HuH-7 (cell line): ENCODE results near the gene ARPC2.

Experiments used
- DNase-seq: peaks from one replicate; pipeline ENCODE4 v3.0.0; 2011; ENCODE audit warnings: low spot score

The ARPC2 gene

DNA sequence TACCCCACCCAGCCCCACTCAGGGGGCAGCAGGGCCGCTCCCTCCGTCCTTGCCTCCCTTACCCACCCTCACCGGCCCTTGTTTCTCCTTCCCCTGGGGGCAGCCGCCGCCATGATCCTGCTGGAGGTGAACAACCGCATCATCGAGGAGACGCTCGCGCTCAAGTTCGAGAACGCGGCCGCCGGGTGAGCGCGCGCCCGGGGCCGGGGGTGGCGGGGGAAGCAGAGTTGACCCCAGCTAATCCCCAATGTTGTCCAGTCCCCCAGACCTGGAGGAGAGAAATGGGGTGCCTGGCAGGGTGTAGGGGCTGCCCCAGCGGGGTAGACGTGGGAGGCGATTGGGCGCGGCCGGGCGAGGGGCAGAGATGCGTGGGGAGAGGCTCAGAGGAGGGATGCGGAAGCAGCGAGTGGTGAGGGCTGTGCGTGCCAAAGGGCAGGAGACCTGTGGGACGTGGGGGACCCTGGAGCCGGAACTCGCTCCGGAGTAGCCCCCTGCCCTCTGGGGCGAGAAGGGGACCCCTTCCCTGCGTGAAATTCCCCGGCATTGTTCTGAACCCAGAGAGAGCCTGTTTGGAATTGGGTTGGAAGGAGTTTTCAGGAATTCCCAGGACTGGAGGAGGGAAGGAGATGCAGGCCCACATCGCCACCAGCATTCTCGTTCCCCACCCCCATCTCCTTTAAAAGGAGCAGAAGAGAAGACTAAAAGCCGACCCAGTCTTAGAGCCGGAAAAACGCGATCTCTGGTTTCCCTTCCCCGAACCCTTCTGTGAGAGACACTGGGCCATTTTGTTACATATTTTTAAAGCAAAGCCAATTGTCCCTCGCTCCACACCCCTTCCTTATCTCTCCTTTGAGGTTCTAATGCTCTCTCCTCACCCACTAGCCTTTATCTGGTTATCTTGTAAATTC is 625 bp downstream of the ARPC2 start:
- peak; percentile 36 for DNase-seq

- DNase-seq, result no peak
These were observed 1.5 kb downstream of the ARPC2 start for GRCh38 chr2:218218268-218219185.

DNA sequence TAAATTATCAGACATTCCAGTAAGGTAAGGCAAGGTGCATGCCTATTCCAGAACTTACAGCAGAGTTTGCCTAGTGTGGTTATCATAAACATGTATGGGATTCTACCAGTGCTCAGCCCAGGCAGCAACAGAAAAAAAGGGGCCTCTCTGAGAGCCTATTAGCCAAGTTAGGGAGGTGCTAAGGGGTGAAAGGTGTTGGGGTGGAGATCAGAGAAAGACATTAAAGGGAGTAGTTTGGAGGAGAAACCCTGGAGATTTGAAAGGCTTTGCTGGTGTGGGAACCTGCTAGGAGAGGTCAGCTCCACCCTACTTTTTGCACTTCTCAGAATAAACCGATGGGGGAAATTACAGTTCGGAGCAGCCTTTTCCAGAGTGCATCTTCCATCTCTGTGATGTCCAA is 2.9 kb downstream of the ARPC2 start:
- no peak for DNase-seq

GRCh38 chr2:218221000-218221399 is 4.0 kb downstream of the ARPC2 start:
- DNase-seq, result no peak

DNA sequence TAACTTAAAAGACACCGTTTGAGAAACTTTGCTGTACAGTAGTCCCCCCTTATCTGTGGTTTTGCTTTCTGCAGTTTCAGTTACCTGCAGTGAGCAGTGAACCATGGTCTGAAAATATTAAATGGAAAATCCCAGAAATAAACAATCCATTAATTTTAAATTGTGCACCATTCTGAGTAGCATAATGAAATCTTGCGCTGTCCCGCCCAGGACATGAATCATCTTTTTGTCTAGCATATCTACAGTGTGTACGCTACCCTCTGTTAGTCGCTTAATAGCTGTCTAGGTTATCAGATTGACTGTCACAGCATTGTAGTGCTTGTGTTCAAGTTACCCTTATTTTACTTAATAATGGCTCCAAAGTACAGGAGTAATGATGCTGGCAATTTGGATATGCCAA is 6.1 kb downstream of the ARPC2 start:
- DNase-seq, result no peak

- DNase-seq, result no peak
These were observed 7.2 kb downstream of the ARPC2 start for GRCh38 chr2:218224186-218224585.

DNA sequence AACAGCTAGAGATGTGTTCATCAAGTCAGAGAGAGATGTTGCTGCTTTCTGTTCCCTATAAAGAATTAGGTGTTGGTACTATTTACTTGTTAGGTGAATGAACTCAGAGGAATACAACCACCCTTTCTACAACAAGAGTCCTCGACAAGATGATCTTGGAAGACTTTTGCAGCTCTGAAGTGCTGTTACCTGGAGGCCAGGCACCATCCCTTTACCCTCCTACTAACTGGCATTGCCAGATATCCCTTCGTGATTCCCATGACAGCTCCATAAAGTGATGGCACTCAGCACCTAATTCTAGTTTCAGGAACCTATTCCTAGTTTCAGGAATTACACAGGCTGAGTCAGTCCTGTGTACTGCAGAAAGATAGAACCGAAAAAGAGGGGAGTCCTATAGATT is 9.9 kb downstream of the ARPC2 start:
- no peak for DNase-seq

- DNase-seq, result no peak
These were observed 11.5 kb downstream of the ARPC2 start for GRCh38 chr2:218228366-218229090.

GRCh38 chr2:218229239-218229638 is 12.2 kb downstream of the ARPC2 start:
- DNase-seq, result no peak

GRCh38 chr2:218229851-218230250 is 12.9 kb downstream of the ARPC2 start:
- no peak for DNase-seq

- peak; percentile 52 for DNase-seq
These were observed 13.9 kb downstream of the ARPC2 start for GRCh38 chr2:218230882-218231281.

- DNase-seq, result no peak
These were observed 16.6 kb downstream of the ARPC2 start for GRCh38 chr2:218233543-218233942.

- no peak for DNase-seq
These were observed 17.5 kb downstream of the ARPC2 start for GRCh38 chr2:218234521-218234920.

- no peak for DNase-seq
These were observed 18.0 kb downstream of the ARPC2 start for GRCh38 chr2:218235017-218235416.

- no peak for DNase-seq
These were observed 19.8 kb downstream of the ARPC2 start for GRCh38 chr2:218236829-218237228.

DNA sequence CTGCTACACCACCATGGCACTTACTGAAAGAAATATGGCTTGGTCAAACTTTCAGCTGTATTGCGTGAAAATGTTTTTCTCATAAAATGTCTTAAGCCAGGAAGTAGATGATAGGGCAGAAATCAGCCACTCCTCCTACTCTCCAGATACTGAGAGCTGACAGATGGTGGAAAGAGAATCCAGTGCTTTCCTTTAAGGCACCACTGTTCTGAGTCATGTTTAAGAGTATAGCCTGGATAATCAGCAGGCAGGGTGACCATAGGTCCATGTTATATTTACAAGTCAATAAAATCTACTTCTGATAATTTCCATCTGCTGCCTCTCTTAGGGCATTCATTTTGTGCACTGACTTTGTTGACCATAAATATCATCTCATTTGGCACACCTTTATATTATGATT is 21.9 kb downstream of the ARPC2 start:
- no peak for DNase-seq

DNA sequence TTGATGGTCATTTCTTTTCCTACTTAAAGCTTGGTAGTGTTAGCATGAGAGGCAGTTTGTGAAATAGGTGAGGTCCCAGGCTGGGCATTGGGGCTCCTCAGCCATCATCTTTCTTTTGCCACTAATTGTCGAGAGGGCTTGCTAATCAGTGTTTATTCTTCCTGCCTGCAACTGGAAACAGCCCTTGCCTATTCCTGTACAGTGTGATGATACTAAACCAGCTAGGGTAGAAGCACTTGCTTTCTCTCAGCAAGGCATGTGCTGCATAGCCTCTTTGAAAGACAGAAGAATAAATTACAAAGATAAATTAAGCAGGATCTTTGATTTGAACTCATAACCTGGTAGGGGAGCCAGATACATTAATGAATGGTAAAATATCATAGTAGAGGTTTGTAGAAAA is 27.2 kb downstream of the ARPC2 start:
- DNase-seq, result no peak

- no peak for DNase-seq
These were observed 27.7 kb downstream of the ARPC2 start for GRCh38 chr2:218244665-218245064.

GRCh38 chr2:218245214-218245613 is 28.2 kb downstream of the ARPC2 start:
- no peak for DNase-seq

DNA sequence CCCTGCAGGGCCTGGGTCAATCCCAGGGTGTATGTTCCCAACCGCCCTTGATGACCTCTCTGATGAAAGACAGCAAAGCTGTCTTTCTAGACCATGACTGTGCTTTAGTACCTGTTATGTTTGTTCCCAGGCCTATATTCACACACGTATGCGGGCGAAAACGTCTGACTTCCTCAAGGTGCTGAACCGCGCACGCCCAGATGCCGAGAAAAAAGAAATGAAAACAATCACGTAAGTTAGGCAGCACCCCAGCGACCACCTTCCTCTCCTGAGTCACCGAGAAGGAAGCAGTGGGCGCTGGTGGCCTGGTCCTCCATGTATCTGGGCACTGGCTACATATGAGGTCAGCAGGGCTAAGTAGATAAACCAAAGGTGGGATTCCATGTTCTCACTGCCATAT is 32.7 kb downstream of the ARPC2 start:
- no peak for DNase-seq

DNA sequence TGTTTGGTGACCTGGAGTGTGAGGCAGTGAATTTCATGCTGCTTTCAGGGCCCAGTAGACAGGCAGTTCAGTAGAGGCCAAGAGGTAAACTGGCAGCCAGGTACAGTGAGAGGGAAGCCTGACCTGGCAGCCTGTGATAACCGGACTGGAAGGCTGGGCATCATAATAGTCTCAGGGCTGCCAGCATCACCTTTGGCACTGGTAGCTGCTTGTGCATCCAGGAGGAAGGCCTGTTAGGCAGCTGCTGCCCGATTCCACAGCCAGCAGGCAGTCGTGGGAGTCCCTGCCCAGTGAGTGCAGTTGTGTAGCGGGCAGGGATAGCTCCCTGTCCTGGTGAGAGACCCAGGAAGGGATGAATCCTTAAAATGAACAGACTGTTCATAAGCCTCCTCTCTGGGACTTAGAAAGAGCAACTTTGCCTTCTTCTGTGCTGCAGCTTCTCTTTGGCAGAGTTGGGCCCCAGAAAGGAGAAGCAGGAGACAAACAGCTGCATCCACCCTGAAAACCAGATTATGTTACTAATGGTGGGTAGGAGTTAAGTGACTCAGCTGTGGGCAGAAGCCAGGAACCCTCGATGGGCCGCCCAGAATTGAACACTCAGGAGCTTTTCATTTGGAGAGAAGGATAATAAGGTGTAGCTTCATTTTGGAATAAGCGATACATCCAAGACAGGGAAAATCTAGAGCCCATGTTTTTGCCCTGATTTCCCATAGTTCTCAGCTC is 35.7 kb downstream of the ARPC2 start:
- no peak for DNase-seq

- no peak for DNase-seq
These were observed 36.2 kb downstream of the ARPC2 start for GRCh38 chr2:218253232-218253625.
